H9 (cell line): ENCODE data around the gene NECTIN4. TPM values are rescaled to one million over a fixed set of nuclear protein-coding genes. Genes with fewer than 3 reads are reported as not detected.
A peak's percentile ranks its signal among the peaks of the same experiment; 100 is the strongest.

Experiments used
- DNase-seq: peaks from one replicate; pipeline ENCODE4 v3.0.0-alpha.2; 2017
- H2AFZ ChIP-seq: one replicate; pipeline ENCODE4 v1.6.1; 2013; ENCODE audit warnings: mild to moderate bottlenecking, low read length, control low read depth, moderate library complexity
- H2AK5ac ChIP-seq: 2 replicates; pipeline ENCODE4 v1.6.1; 2013; ENCODE audit warnings: low read length, control low read depth, mixed read lengths; ENCODE audit not compliant: insufficient read length
- H2BK120ac ChIP-seq: one replicate; pipeline ENCODE4 v1.6.1; 2013; ENCODE audit warnings: low read depth, mild to moderate bottlenecking, low read length, control low read depth, inconsistent platforms; ENCODE audit not compliant: poor library complexity, severe bottlenecking
- H2BK12ac ChIP-seq: 2 replicates; pipeline ENCODE4 v1.6.1; 2013; ENCODE audit warnings: low read length, control low read depth, mixed read lengths, low read depth; ENCODE audit not compliant: insufficient read length
- H2BK15ac ChIP-seq: 2 replicates; pipeline ENCODE4 v1.6.1; 2013; ENCODE audit warnings: low read depth, low read length, control low read depth
- H2BK20ac ChIP-seq: one replicate; pipeline ENCODE4 v1.6.1; 2013; ENCODE audit warnings: low read depth, mild to moderate bottlenecking, low read length, control low read depth, inconsistent platforms; ENCODE audit not compliant: poor library complexity, severe bottlenecking
- H2BK5ac ChIP-seq: 2 replicates; pipeline ENCODE4 v1.6.1; 2013; ENCODE audit warnings: low read length, control low read depth, mixed read lengths; ENCODE audit not compliant: insufficient read length
- H3K14ac ChIP-seq: 2 replicates; pipeline ENCODE4 v1.6.1; 2013; ENCODE audit warnings: low read length, control low read depth; ENCODE audit not compliant: insufficient read depth
- H3K18ac ChIP-seq: 2 replicates; pipeline ENCODE4 v1.6.1; 2013; ENCODE audit warnings: low read depth, mild to moderate bottlenecking, mixed read lengths, low read length, control low read depth; ENCODE audit not compliant: insufficient read length
- H3K23ac ChIP-seq: 2 replicates; pipeline ENCODE4 v1.6.1; 2013; ENCODE audit warnings: low read length, control low read depth, mixed read lengths, low read depth; ENCODE audit not compliant: insufficient read length
- H3K23me2 ChIP-seq: 2 replicates; pipeline ENCODE4 v1.6.1; 2013; ENCODE audit warnings: low read depth, mild to moderate bottlenecking, mixed read lengths, low read length, control low read depth; ENCODE audit not compliant: insufficient read length, poor library complexity, severe bottlenecking
- H3K27ac ChIP-seq: 2 replicates; pipeline ENCODE4 v1.5.1; 2013; ENCODE audit warnings: low read length, control low read depth, mixed read lengths, low read depth; ENCODE audit not compliant: insufficient read length
- H3K27me3 ChIP-seq: 2 replicates; pipeline ENCODE4 v1.6.1; 2013; ENCODE audit warnings: low read length, control low read depth, inconsistent platforms; ENCODE audit not compliant: insufficient read depth
- H3K4ac ChIP-seq: 2 replicates; pipeline ENCODE4 v1.6.1; 2013; ENCODE audit warnings: low read depth, mild to moderate bottlenecking, control low read depth, inconsistent platforms, low read length, moderate library complexity
- H3K4me1 ChIP-seq: 2 replicates; pipeline ENCODE4 v1.6.1; 2013; ENCODE audit warnings: low read length, control low read depth, inconsistent platforms; ENCODE audit not compliant: insufficient read depth
- H3K4me2 ChIP-seq: 2 replicates; pipeline ENCODE4 v1.6.1; 2013; ENCODE audit warnings: low read length, control low read depth, mixed read lengths; ENCODE audit not compliant: insufficient read length, insufficient read depth
- H3K56ac ChIP-seq: 2 replicates; pipeline ENCODE4 v1.6.1; 2013; ENCODE audit warnings: low read depth, mild to moderate bottlenecking, mixed read lengths, low read length, control low read depth; ENCODE audit not compliant: insufficient read length
- H3K79me1 ChIP-seq: 2 replicates; pipeline ENCODE4 v1.6.1; 2013; ENCODE audit warnings: low read depth, mild to moderate bottlenecking, moderate library complexity, low read length, control low read depth, inconsistent platforms; ENCODE audit not compliant: insufficient read depth, poor library complexity, severe bottlenecking
- H3K79me2 ChIP-seq: 2 replicates; pipeline ENCODE4 v1.6.1; 2013; ENCODE audit warnings: low read length, control low read depth, inconsistent platforms; ENCODE audit not compliant: insufficient read depth
- H3K9ac ChIP-seq: 2 replicates; pipeline ENCODE4 v1.6.1; 2013; ENCODE audit warnings: low read length, control low read depth, mixed read lengths; ENCODE audit not compliant: insufficient read length; ENCODE audit errors: extremely low read depth
- H3K9me3 ChIP-seq: one replicate; pipeline ENCODE4 v1.6.1; 2013; ENCODE audit warnings: low read depth, low read length, inconsistent platforms; ENCODE audit not compliant: control insufficient read depth
- H3T11ph ChIP-seq: one replicate; pipeline ENCODE4 v1.6.1; 2013; ENCODE audit warnings: mild to moderate bottlenecking, low read length, control low read depth, inconsistent platforms
- H4K20me1 ChIP-seq: one replicate; pipeline ENCODE4 v1.6.1; 2013; ENCODE audit not compliant: control insufficient read depth, insufficient read length, insufficient read depth
- H4K5ac ChIP-seq: 2 replicates; pipeline ENCODE4 v1.6.1; 2013; ENCODE audit warnings: low read depth, mild to moderate bottlenecking, mixed read lengths, low read length, control low read depth; ENCODE audit not compliant: insufficient read length
- H4K8ac ChIP-seq: replicated peaks from 2 replicates; pipeline ENCODE4 v1.6.1; 2013; ENCODE audit warnings: low read length, control low read depth, mixed read lengths, low read depth; ENCODE audit not compliant: insufficient read length
- H4K91ac ChIP-seq: 2 replicates; pipeline ENCODE4 v1.6.1; 2013; ENCODE audit warnings: low read depth, mild to moderate bottlenecking, moderate library complexity, mixed read lengths, low read length, control low read depth; ENCODE audit not compliant: insufficient read length
- H3K27ac Mint-ChIP-seq, 3 experiments: 2 replicates in 2 of 3; 3 replicates in 1 of 3; pipeline ENCODE4 v1.8.0; 2020 to 2021; ENCODE audit warnings: mixed read lengths in 3 of 3, mild to moderate bottlenecking in 1 of 3, moderate library complexity in 1 of 3
- H3K27me3 Mint-ChIP-seq: 2 replicates; pipeline ENCODE4 v1.8.0; 2021; ENCODE audit warnings: low read depth, mild to moderate bottlenecking, moderate library complexity, mixed read lengths
- H3K36me3 Mint-ChIP-seq, 3 experiments: 2 replicates in 2 of 3; 3 replicates in 1 of 3; pipeline ENCODE4 v1.8.0; 2020 to 2021; ENCODE audit warnings: low read depth in 3 of 3, mixed read lengths in 3 of 3; ENCODE audit not compliant: insufficient read depth in 1 of 3
- H3K4me1 Mint-ChIP-seq, 2 experiments: 2 replicates each; pipeline ENCODE4 v1.8.0; 2020; ENCODE audit warnings: mixed read lengths in 2 of 2
- H3K4me3 Mint-ChIP-seq, 2 experiments: 2 replicates in 1 of 2; 3 replicates in 1 of 2; pipeline ENCODE4 v1.8.0; 2020 to 2021; ENCODE audit warnings: mild to moderate bottlenecking in 2 of 2, mixed read lengths in 2 of 2, moderate library complexity in 1 of 2
- H3K9me3 Mint-ChIP-seq, 2 experiments: 2 replicates in 1 of 2; 3 replicates in 1 of 2; pipeline ENCODE4 v1.8.0; 2020; ENCODE audit warnings: mild to moderate bottlenecking in 2 of 2, mixed read lengths in 2 of 2, moderate library complexity in 1 of 2
- WGBS: extraction: QIAGEN DNeasy Blood & Tissue Kit; methylation state at CpG from one replicate; pipeline ENCODE4 v1.1.7; 2013; ENCODE audit warnings: missing lambda C conversion rate, low lambda C conversion rate, mixed read lengths; ENCODE audit not compliant: insufficient read length; ENCODE audit errors: extremely low coverage; 5-methylcytosine and 5-hydroxymethylcytosine counted together
- total RNA-seq: library from RNA; stranded (reverse); gene quantifications from 2 replicates; pipeline ENCODE4 v1.2.1, GENCODE V29; 2021
- TF ChIP-seq, protein P1 (sequence below): fragments of 200-600 bp; sonication (generic); conservative IDR thresholded peaks from 3 replicates; pipeline ENCODE4 v1.8.0; 2021; ENCODE audit warnings: antibody characterized with exemption, mild to moderate bottlenecking

Gene NECTIN4
- total RNA-seq, 1 experiment from 2014 or later = 0.33 TPM

DNA sequence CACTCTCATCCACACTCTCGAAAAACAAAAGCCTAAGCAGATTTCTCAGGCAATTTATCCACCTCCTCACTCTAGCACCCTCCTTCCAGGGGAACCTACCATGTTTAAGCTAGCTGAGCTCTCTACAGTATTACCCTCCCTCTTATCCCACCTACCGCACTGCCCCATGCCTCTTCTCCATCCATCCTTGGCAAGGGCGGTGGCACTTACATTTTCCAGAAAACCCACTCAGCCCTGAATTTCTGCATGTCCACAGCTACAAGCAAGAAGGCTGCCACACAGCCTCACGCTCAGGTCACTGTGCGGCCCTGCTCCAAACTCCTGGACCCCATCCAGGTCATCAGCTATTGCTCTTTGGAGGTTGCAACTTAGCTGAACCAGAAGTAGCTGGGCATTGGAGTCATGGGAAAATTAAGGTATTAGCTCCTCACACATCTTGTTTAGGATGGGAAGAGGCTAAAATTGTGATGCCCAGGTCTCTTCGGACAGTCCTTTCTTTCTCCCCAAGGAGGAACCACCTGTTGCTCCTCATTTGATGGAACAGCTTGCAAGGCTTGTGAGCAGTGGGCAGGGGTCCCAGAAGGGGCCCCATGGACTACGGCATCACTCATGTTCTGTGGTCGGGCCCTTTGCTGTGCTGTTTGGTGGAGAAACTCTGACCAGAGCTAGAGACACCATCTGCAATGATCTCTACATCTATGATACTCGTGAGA is 9.9 kb upstream of the NECTIN4 start:
- H3K79me1 ChIP-seq = no peaks in the 10 kb centered on the region
- no CpG with 5 or more reads among the region's 9 CpGs for WGBS
- H4K5ac ChIP-seq = no peak overlapping the region
- no peaks in the 10 kb centered on the region for H3K4me1 ChIP-seq
- H3K23ac ChIP-seq = no peak overlapping the region
- H2BK15ac ChIP-seq = no peak overlapping the region
- Mint-ChIP-seq H3K4me3 (peak overlapping the region; percentile 78 to 86), H3K4me1 (peaks cover 8 to 9% of the 10 kb centered on the region in 2 experiments), H3K9me3 (no peaks in the 10 kb centered on the region; a peak in 1 of 5 replicates), H3K27me3 (peaks cover 10% of the 10 kb centered on the region), H3K27ac (no peak overlapping the region), H3K36me3 (peaks cover 7 to 28% (median 23%) of the 10 kb centered on the region in 3 experiments)
- H3K27me3 ChIP-seq = no peaks in the 10 kb centered on the region
- peak overlapping the region; percentile 87 for H3K4me2 ChIP-seq
- H2BK12ac ChIP-seq = no peak overlapping the region
- no peak overlapping the region for H3K4ac ChIP-seq
- H3K79me2 ChIP-seq = no peaks in the 10 kb centered on the region
- H3K56ac ChIP-seq = no peak overlapping the region
- H3K14ac ChIP-seq = no peak overlapping the region
- no peak overlapping the region for H3K18ac ChIP-seq
- no peak overlapping the region for H2BK120ac ChIP-seq
- DNase-seq = no peak
- no peak overlapping the region for H2AK5ac ChIP-seq
- no peak overlapping the region for H3K9ac ChIP-seq
- no peak overlapping the region for H4K8ac ChIP-seq
- H2AFZ ChIP-seq = no peak overlapping the region
- TF ChIP-seq, protein P1, sequence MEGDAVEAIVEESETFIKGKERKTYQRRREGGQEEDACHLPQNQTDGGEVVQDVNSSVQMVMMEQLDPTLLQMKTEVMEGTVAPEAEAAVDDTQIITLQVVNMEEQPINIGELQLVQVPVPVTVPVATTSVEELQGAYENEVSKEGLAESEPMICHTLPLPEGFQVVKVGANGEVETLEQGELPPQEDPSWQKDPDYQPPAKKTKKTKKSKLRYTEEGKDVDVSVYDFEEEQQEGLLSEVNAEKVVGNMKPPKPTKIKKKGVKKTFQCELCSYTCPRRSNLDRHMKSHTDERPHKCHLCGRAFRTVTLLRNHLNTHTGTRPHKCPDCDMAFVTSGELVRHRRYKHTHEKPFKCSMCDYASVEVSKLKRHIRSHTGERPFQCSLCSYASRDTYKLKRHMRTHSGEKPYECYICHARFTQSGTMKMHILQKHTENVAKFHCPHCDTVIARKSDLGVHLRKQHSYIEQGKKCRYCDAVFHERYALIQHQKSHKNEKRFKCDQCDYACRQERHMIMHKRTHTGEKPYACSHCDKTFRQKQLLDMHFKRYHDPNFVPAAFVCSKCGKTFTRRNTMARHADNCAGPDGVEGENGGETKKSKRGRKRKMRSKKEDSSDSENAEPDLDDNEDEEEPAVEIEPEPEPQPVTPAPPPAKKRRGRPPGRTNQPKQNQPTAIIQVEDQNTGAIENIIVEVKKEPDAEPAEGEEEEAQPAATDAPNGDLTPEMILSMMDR = no peak
- H2BK5ac ChIP-seq = no peak overlapping the region
- H3K23me2 ChIP-seq = peaks cover 10% of the 10 kb centered on the region
- no peak overlapping the region for H3K27ac ChIP-seq
- H2BK20ac ChIP-seq = no peak overlapping the region
- no peak overlapping the region for H4K91ac ChIP-seq
- no peaks in the 10 kb centered on the region for H4K20me1 ChIP-seq
- no peak overlapping the region for H3T11ph ChIP-seq
- H3K9me3 ChIP-seq = no peaks in the 10 kb centered on the region
